ENCODE results near the gene SLC46A1.

DNA sequence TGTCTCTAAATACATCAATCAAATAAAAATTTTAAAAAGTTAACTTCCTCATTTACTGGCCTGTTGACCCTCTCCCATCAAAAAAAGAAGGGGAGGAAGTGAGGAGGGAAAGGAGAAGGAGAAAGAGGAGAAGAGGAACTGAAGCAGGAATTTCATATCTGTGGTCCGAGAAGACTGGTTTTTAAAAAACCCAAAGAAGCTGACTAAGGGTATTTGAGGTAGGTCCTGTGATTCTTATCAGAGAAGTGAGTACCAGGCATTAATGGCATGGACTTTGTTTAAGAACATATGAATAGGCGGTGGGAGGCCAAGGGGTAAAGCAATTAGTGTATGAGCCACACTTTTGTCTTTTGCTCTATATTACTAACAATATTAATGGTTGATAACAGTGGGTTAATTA is 2.0 kb downstream of the SLC46A1 start:
- TF ChIP-seq CEBPB (tag; IDR thresholded peaks at IDR 0.05): no peak
- TF ChIP-seq, protein P1, sequence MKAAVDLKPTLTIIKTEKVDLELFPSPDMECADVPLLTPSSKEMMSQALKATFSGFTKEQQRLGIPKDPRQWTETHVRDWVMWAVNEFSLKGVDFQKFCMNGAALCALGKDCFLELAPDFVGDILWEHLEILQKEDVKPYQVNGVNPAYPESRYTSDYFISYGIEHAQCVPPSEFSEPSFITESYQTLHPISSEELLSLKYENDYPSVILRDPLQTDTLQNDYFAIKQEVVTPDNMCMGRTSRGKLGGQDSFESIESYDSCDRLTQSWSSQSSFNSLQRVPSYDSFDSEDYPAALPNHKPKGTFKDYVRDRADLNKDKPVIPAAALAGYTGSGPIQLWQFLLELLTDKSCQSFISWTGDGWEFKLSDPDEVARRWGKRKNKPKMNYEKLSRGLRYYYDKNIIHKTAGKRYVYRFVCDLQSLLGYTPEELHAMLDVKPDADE (conservative IDR thresholded peaks at IDR 0.05; ENCODE audit: control insufficient read depth, low read depth, low read length): no peak
- TF ChIP-seq, protein P2, sequence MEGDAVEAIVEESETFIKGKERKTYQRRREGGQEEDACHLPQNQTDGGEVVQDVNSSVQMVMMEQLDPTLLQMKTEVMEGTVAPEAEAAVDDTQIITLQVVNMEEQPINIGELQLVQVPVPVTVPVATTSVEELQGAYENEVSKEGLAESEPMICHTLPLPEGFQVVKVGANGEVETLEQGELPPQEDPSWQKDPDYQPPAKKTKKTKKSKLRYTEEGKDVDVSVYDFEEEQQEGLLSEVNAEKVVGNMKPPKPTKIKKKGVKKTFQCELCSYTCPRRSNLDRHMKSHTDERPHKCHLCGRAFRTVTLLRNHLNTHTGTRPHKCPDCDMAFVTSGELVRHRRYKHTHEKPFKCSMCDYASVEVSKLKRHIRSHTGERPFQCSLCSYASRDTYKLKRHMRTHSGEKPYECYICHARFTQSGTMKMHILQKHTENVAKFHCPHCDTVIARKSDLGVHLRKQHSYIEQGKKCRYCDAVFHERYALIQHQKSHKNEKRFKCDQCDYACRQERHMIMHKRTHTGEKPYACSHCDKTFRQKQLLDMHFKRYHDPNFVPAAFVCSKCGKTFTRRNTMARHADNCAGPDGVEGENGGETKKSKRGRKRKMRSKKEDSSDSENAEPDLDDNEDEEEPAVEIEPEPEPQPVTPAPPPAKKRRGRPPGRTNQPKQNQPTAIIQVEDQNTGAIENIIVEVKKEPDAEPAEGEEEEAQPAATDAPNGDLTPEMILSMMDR (IDR thresholded peaks at IDR 0.05 in 2 of 3, conservative IDR thresholded peaks at IDR 0.05 in 1 of 3; ENCODE audit: insufficient read depth in 2 of 3, low read depth in 1 of 3, low read length in 3 of 3): no peak
- no peak for TF ChIP-seq TOE1 (IDR thresholded peaks at IDR 0.05; ENCODE audit: borderline replicate concordance)
- no peak for TF ChIP-seq TOE1 (CRISPR knock-in tag; IDR thresholded peaks at IDR 0.05; ENCODE audit: borderline replicate concordance, low read depth)
- TF ChIP-seq SMC3 (conservative IDR thresholded peaks at IDR 0.05; ENCODE audit: insufficient read depth, low read depth, low read length): no peak
- TF ChIP-seq ZNF436 (CRISPR knock-in tag; IDR thresholded peaks at IDR 0.05): no peak
- TF ChIP-seq, protein P3, sequence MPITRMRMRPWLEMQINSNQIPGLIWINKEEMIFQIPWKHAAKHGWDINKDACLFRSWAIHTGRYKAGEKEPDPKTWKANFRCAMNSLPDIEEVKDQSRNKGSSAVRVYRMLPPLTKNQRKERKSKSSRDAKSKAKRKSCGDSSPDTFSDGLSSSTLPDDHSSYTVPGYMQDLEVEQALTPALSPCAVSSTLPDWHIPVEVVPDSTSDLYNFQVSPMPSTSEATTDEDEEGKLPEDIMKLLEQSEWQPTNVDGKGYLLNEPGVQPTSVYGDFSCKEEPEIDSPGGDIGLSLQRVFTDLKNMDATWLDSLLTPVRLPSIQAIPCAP (CRISPR knock-in tag; IDR thresholded peaks at IDR 0.05; ENCODE audit: borderline replicate concordance): no peak
- TF ChIP-seq POLR2A (conservative IDR thresholded peaks at IDR 0.05): no peak
- TF ChIP-seq HDAC8 (tag; IDR thresholded peaks at IDR 0.05): no peak
- TF ChIP-seq ZEB2 (IDR thresholded peaks at IDR 0.05): no peak
- no peak for TF ChIP-seq POLR2AphosphoS2 (IDR thresholded peaks at IDR 0.05; ENCODE audit: low read length)
- TF ChIP-seq GTF2F1 (IDR thresholded peaks at IDR 0.05; ENCODE audit: low read depth, low read length): no peak
- TF ChIP-seq MYNN (IDR thresholded peaks at IDR 0.05): no peak
- TF ChIP-seq MYNN (CRISPR knock-in tag; IDR thresholded peaks at IDR 0.05): no peak

Measured in K562 (cell line).